Breast epithelium (tissue), 3 donors: Measurements from ENCODE around the gene EPHB2.

Experiments
- CTCF ChIP-seq, 3 donors: fragments of 450-650 bp; IDR thresholded peaks; one replicate each; pipeline ENCODE4 v1.5.1; 2016 to 2017; ENCODE audit warnings: antibody characterized with exemption in 3 of 3, mild to moderate bottlenecking in 3 of 3, moderate library complexity in 3 of 3
- POLR2AphosphoS5 ChIP-seq, 3 donors: sonication (generic); formaldehyde crosslinking; IDR thresholded peaks; one replicate each; pipeline ENCODE4 v1.6.1; 2017; ENCODE audit warnings: antibody characterized with exemption in 3 of 3

- TF ChIP-seq CTCF (IDR thresholded peaks at IDR 0.05) (no peak), POLR2AphosphoS5 (IDR thresholded peaks at IDR 0.05) (no peak)
Observed at GRCh38 chr1:22831729-22832413, 121.2 kb downstream of the EPHB2 start.
